Upper lobe of left lung (tissue), 6 donors: ENCODE results near the gene MISP3. TPM values are rescaled to one million over a fixed set of nuclear protein-coding genes. Genes with fewer than 3 reads are reported as not detected.

ENCODE experiments used
- ATAC-seq, 2 donors: fragments of 200-7000 bp; cut with Tn5 transposase; one replicate each; pipeline ENCODE4 v1.9.1; 2022; ENCODE audit warnings: mild to moderate bottlenecking in 2 of 2, moderate library complexity in 2 of 2; ENCODE audit not compliant: low FRiP score in 2 of 2
- DNase-seq, 2 donors: peaks; one replicate each; pipeline ENCODE4 v3.0.0-alpha.2; 2019 to 2020
- H3K27ac ChIP-seq, 4 donors: fragments of 200-600 bp; sonication (generic); one replicate each; pipeline ENCODE4 v1.5.1; 2016 to 2019
- H3K27me3 ChIP-seq, 4 donors: fragments of 200-600 bp; sonication (generic); one replicate each; pipeline ENCODE4 v1.5.1; 2017 to 2019
- H3K36me3 ChIP-seq, 4 donors: fragments of 200-600 bp; sonication (generic); one replicate each; pipeline ENCODE4 v1.5.1; 2016 to 2019
- H3K4me1 ChIP-seq, 4 donors: fragments of 200-600 bp; sonication (generic); one replicate each; pipeline ENCODE4 v1.5.1; 2018 to 2019
- H3K4me3 ChIP-seq, 4 donors: fragments of 200-600 bp; sonication (generic); one replicate each; pipeline ENCODE4 v1.5.1; 2017 to 2019; ENCODE audit warnings: mild to moderate bottlenecking in 2 of 4, moderate library complexity in 1 of 4
- H3K9me3 ChIP-seq, 4 donors: fragments of 200-600 bp; sonication (generic); one replicate each; pipeline ENCODE4 v1.5.1; 2018 to 2019
- CTCF ChIP-seq, 6 experiments: fragments of 450-650 bp in 4 of 6; fragments of 200-600 bp in 2 of 6; sonication (generic) in 2 of 6; IDR thresholded peaks; one replicate each; pipeline ENCODE4 v1.5.1; 2016 to 2019; ENCODE audit warnings: antibody characterized with exemption in 6 of 6
- EP300 ChIP-seq, 4 donors: sonication (generic); formaldehyde crosslinking; IDR thresholded peaks; one replicate each; pipeline ENCODE4 v1.5.1; 2017; ENCODE audit warnings: antibody characterized with exemption in 4 of 4, control low read depth in 2 of 4
- POLR2A ChIP-seq, 4 donors: fragments of 450-650 bp; IDR thresholded peaks; one replicate each; pipeline ENCODE4 v1.5.1; 2016 to 2017; ENCODE audit warnings: antibody characterized with exemption in 4 of 4, mild to moderate bottlenecking in 2 of 4
- POLR2AphosphoS5 ChIP-seq, 2 donors: sonication (generic); formaldehyde crosslinking; IDR thresholded peaks; one replicate each; pipeline ENCODE4 v1.5.1; 2017; ENCODE audit warnings: antibody characterized with exemption in 2 of 2
- WGBS, 2 donors: methylation state at CpG; one replicate each; pipeline ENCODE4 v1.1.5; 2017 to 2018; 5-methylcytosine and 5-hydroxymethylcytosine counted together
- total RNA-seq, 6 donors: library from RNA; depleted of rRNA in 4 of 6; stranded (reverse); fragments of >200 nt in 4 of 6; gene quantifications; one replicate each; pipeline versions ENCODE4 v1.1.0 to v1.2.1, GENCODE V29; 2016 to 2021
- donor health status: DM: no; HTN: no; CAD: no; lungs with moderate emphysema.
- donor health status: DM: no; HTN: yes; CAD: no; lungs with severe emphysema.

The MISP3 gene
- total RNA-seq, 6 donors from 2014 or later, result 7.9 to 31.2 (median 12.3) TPM

- Histone ChIP-seq H3K36me3 (peaks cover 0 to 18% (median 12%) of the 10 kb centered on the region in 4 donors), H3K27ac (peak overlapping the region in 3 of 4 donors; percentile 89 to 92 (median 91)), H3K4me3 (peak overlapping the region; percentile 36 to 99 (median 86)), H3K27me3 (no peaks in the 10 kb centered on the region), H3K9me3 (peaks cover 0 to 8% (median 2%) of the 10 kb centered on the region in 4 donors), H3K4me1 (peaks cover 3 to 24% (median 17%) of the 10 kb centered on the region in 4 donors)
- 0% methylated on average over 7 to 17 of the region's 142 CpGs for WGBS, 2 donors
- peak in 1 of 2 donors; percentile 7 for ATAC-seq
- DNase-seq, result peak in 1 of 2 donors; percentile 92
- TF ChIP-seq EP300 (IDR thresholded peaks at IDR 0.05) (no peak), POLR2AphosphoS5 (IDR thresholded peaks at IDR 0.05) (no peak), CTCF (IDR thresholded peaks at IDR 0.05) (peak in 5 of 6 experiments; percentile 28 to 51 (median 44))
Observed at GRCh38 chr19:14089662-14090508, 17.3 kb downstream of the MISP3 start.

- DNase-seq (peak; percentile 90 to 96), ATAC-seq (peak in 1 of 2 donors; percentile 79)
- 0 to 1% methylated on average over 27 to 31 of the region's 65 CpGs for WGBS, 2 donors
- H3K27me3 ChIP-seq, result no peaks in the 10 kb centered on the region
- H3K27ac ChIP-seq, result peak within 1 kb of the TSS; percentile 89 to 94 (median 92)
- TF ChIP-seq CTCF (IDR thresholded peaks at IDR 0.05), result no peak
- TF ChIP-seq POLR2AphosphoS5 (IDR thresholded peaks at IDR 0.05), result no peak
- no peak for TF ChIP-seq POLR2A (IDR thresholded peaks at IDR 0.05)
- TF ChIP-seq EP300 (IDR thresholded peaks at IDR 0.05), result no peak
- H3K9me3 ChIP-seq, result peaks cover 0 to 8% (median 2%) of the 10 kb centered on the region in 4 donors
- H3K4me3 ChIP-seq, result peak within 1 kb of the TSS; percentile 77 to 99 (median 90)
- peaks cover 0 to 18% (median 12%) of the 10 kb centered on the region in 4 donors for H3K36me3 ChIP-seq
- peaks cover 3 to 24% (median 17%) of the 10 kb centered on the region in 4 donors for H3K4me1 ChIP-seq
Observed at GRCh38 chr19:14090509-14091080, 18.0 kb downstream of the MISP3 start, which contains the start of gene SAMD1. Gene SAMD1, minus strand, starts transcription at chr19:14090751.

- ATAC-seq, result peak; percentile 81 to 92
- Histone ChIP-seq H3K9me3 (peaks cover 0 to 8% (median 2%) of the 10 kb centered on the region in 4 donors), H3K27ac (peak overlapping the region; percentile 89 to 94 (median 92)), H3K36me3 (peaks cover 0 to 19% (median 13%) of the 10 kb centered on the region in 4 donors), H3K4me3 (peak overlapping the region; percentile 77 to 99 (median 90)), H3K27me3 (no peaks in the 10 kb centered on the region), H3K4me1 (peaks cover 3 to 24% (median 17%) of the 10 kb centered on the region in 4 donors)
- TF ChIP-seq POLR2AphosphoS5 (IDR thresholded peaks at IDR 0.05), result peak; percentile 12 to 69
- peak in 3 of 4 donors; percentile 44 to 93 (median 69) for TF ChIP-seq POLR2A (IDR thresholded peaks at IDR 0.05)
- TF ChIP-seq EP300 (IDR thresholded peaks at IDR 0.05), result no peak
- TF ChIP-seq CTCF (IDR thresholded peaks at IDR 0.05), result peak in 4 of 6 experiments; percentile 20 to 38 (median 32)
- 0 to 2% methylated on average over 11 to 25 of the region's 72 CpGs for WGBS, 2 donors
- peak; percentile 81 to 95 for DNase-seq
Observed at GRCh38 chr19:14091081-14091812, 18.7 kb downstream of the MISP3 start.

GRCh38 chr19:14091813-14092462 lies 19.4 kb downstream of the MISP3 start:
- H3K4me3 ChIP-seq, result peak overlapping the region; percentile 77 to 99 (median 90)
- peaks cover 3 to 24% (median 17%) of the 10 kb centered on the region in 4 donors for H3K4me1 ChIP-seq
- peak overlapping the region; percentile 89 to 94 (median 92) for H3K27ac ChIP-seq
- peaks cover 0 to 8% (median 2%) of the 10 kb centered on the region in 4 donors for H3K9me3 ChIP-seq
- ATAC-seq (no peak), DNase-seq (no peak)
- no peaks in the 10 kb centered on the region for H3K27me3 ChIP-seq
- peaks cover 0 to 21% (median 17%) of the 10 kb centered on the region in 4 donors for H3K36me3 ChIP-seq
- WGBS, 2 donors, result 13 to 19% methylated on average over 15 of the region's 15 CpGs
- TF ChIP-seq CTCF (IDR thresholded peaks at IDR 0.05), result no peak
- TF ChIP-seq EP300 (IDR thresholded peaks at IDR 0.05), result no peak
- TF ChIP-seq POLR2AphosphoS5 (IDR thresholded peaks at IDR 0.05), result no peak
- TF ChIP-seq POLR2A (IDR thresholded peaks at IDR 0.05), result no peak
